Neural progenitor cell (in vitro differentiated cells): ENCODE data around the gene ACE2.

ENCODE experiments used
- CTCF ChIP-seq: fragments of 200-600 bp; sonication (generic); IDR thresholded peaks from 2 replicates; pipeline ENCODE4 v1.5.1; 2017; ENCODE audit warnings: antibody characterized with exemption, mild to moderate bottlenecking
- EZH2 ChIP-seq: fragments of 200-600 bp; sonication (generic); IDR thresholded peaks from 2 replicates; pipeline ENCODE4 v1.6.1; 2017; ENCODE audit warnings: antibody characterized with exemption, mild to moderate bottlenecking, moderate library complexity
- EZH2phosphoT487 ChIP-seq: fragments of 200-600 bp; sonication (generic); IDR thresholded peaks from 2 replicates; pipeline ENCODE4 v1.6.1; 2017; ENCODE audit warnings: antibody characterized with exemption

GRCh38 chrX:15600745-15601144, at the start of gene ACE2:
- TF ChIP-seq CTCF (no peak), EZH2phosphoT487 (no peak), EZH2 (no peak)
